Activated CD8-positive, alpha-beta memory T cell treated with anti-CD3 and anti-CD28 coated beads for 48 hours (primary cell): Measurements from ENCODE around the gene RAB10.
"Not testable (repeated sequence)": the region's sequence is repeated elsewhere in the genome, so short reads cannot be mapped to it uniquely, and the experiment has no call there.

Experiments
- DNase-seq, 3 experiments: peaks; one replicate each; pipeline ENCODE4 v3.0.0-alpha.2; 2020; ENCODE audit warnings: low read depth in 2 of 3, low spot score in 2 of 3

Gene RAB10

DNA sequence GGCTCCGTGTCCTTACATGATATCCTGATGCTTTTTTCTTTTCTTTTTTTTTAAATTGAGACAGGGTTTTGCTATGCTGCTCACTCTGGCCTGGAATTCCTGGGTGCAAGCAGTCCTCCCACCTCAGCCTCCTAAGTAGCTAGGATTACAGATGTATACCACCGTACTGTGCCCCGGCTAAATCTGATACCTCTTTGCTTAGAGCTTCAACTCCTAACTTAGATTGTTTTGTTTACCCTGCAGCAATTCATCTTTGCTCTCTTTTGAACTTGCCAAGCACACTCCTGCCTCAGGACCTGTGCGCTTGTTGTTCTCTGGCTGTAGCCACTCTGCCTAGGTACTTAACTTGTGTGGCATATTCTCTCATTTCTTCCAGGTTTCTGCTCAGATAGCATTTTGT, 24.5 kb downstream of the RAB10 start:
- no peak for DNase-seq

DNA sequence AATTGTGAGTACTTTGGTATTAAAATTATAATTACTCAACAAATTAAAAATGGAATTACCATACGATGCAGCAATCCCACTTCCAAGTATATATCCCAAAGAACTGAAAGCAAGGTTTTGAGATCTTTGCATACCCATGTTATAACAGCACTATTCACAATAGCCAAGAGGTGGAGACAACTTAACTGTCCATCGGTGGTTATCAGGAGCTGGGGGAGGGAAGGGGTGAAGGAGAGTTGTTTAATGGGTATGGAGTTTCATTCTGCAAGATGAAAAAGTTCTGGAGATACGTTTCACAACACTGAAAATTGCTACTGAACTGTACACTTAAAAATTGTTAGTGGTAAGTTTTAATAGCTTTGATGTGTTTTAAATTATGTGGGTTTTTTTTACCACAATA, 25.7 kb downstream of the RAB10 start:
- no peak for DNase-seq

DNA sequence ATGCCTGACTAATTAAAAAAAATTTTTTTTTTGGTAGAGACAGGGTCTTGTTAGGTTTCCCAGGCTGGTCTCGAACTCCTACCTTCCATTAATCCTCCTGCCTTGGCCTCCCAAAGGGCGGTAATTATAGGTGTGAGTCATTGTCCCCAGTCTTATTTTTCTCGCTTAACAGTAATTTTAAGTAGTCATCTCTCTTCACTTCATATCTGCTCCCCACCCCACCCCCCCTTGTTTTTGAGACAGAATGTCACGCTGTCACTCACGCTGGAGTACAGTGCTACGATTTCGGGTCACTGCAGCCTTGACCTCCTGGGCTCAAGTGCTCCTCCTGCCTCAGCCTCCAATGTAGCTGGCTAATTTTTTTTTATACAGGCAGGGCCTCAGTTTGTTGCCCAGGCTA, 27.7 kb downstream of the RAB10 start:
- DNase-seq = no peak

DNA sequence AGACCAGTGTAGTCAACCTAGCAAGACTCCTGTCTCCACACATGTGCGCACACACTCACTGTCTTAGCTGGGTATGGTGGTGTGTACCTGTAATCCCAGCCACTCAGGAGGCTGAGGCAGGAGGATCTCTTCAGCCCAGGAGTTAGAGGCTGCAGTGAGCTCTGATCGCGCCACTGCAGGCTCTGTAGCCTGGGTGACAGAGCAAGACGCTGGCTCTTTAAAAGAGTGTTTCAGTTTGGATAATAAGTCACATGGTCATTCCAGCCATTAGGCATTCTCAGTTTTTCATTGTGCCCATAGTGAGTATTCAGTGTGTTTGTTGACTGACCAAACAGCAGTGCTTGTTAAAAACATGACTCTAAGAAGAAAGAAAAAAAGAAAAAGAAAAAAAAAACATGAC, 31.0 kb downstream of the RAB10 start:
- DNase-seq = no peak

DNA sequence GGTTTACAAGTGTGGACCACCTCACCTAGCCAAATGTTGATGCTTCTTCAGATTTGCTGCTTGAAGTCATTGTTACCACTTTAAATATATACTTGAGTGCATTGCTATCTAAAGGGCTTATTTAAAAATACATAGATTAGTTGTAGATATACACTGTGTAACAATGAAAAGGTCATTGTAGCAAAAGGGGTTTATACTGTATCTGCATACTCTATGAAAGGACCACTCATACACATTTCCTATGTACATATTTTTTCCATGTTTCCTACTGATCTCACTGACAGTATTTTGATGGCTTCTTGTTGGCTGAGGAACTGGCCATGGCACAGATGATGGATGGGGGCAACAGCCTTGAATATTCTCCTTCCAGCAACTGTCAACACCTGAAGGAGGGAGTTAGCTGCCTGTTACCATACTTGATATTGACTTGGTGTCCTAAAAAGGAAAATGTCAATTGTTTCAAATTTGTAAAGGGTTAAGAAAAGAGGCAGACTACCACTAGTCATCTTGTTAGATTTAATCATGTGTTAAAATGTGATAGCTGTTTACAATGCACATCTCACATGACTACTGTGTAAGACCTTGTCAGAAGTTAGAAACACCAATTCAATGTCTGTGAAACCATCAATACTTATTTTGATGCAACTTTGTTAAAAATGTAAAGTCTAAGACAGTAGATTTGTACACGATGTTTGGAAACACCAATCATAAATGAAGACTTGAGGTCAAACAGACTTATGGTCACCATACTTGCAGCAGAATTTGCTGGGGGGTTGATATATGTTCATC, 33.5 kb downstream of the RAB10 start:
- DNase-seq = no peak

DNA sequence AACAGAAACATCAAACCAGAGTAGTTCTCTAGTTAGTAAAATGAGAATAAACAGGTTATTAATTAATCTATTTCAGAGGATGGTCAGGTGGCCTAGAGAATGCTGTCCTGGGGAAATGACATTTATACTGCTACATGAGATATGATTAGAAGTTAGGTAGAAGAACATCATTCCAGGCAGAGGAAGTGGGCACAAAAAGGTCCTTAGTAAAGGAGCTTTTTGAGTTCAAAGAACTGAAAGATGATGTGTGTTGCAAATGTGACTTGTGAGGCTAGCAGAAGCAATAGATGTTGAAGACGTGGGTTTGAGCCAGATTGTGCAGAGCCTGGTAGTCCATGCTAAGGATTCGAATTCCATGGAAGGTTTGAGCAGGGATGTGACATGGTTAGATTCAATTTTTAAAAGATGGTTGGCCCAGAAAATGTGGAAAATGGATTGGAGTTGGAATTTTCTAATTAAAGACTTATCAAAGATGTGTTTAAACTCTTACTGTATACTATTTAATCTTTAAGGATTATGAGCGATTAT, 34.2 kb downstream of the RAB10 start:
- no peak for DNase-seq

DNA sequence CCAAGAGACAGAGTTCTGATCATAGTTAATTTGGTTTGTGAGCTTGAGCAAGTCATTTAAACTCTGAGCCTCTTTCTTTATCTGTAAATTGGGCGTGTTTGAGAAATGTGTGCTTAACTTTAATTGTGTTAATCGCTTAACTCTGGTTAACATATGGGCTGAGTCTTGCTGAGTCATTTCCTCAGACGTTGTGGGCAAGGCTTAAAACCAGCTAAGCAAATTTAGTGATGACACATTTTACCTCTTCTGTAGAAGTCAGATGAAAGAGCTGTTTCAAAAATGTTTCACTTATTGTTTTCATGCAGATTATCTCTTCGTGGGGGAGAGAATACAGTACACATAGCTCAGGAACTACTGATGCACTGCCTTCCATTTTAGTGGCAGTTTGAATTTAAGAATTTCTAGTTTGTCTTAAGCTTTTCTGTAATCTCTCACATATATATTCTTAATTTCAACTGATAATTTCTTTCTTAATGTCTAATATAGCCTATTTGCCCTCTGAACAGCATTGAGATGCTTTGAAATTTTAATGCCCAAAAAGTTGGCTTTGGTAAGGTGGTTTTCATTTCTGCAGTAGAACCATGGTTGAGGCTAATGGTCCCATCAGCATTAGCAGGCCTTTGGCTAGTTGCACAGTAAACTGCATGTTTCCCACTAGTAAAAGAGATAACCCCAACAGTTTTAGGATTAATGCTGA, 34.9 kb downstream of the RAB10 start:
- no peak for DNase-seq

DNA sequence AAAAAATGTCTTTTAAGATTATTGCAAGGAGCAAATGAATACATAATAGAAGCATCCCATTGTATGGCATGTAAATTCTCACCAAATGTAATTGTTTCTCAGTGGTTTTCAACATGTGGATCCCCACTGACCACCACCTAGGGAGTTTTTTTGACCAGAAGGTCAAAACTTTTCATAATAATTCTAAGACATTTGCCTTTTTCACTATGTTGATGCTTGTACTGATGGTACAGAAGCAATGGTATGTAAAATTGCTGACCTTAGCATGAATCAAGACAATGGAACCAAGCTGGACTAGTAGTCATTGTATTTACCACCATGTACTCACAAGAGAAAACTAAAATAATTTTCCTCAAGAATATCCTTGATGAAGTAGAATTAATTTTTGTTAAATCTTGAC, 36.8 kb downstream of the RAB10 start:
- DNase-seq = no peak

DNA sequence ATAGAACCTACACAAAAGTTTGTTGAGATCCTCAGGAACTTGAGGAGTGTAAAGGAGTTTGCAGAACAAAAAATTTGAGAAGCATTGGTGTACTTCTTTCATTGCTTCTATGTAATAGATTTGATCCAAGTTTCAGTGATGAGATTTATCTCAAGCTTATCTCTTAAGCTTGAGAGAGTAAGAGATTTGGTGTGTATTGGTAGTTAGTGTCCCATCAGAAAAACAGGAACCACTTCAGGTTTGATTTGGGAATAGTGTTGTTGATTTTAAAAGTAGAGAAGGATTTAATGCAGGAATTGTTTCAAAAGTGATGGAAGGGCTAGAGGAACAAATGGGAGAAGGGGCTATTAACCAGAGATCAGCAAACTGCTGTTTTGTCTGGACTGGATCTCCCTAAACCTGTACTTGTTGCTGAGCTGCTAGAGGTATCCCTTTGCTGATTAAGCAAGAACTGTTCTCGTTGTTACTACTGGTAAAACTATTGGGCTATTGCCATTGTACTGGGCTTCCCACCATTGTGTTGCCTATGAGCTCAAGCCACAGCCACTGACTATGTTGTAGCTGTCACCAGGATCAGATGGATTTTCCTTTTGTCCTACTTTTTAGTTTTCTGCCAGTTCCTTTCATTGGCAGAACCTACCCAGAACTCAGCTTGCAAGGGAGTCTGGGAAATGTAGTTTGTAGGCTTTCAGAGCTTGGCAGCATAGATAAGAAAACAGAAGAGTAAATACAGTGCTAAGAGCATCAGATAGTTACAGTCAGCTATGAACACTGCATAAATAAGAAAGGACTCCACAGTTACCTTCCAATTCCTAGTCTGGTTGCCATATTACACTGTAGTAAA, 39.3 kb downstream of the RAB10 start:
- DNase-seq = no peak

DNA sequence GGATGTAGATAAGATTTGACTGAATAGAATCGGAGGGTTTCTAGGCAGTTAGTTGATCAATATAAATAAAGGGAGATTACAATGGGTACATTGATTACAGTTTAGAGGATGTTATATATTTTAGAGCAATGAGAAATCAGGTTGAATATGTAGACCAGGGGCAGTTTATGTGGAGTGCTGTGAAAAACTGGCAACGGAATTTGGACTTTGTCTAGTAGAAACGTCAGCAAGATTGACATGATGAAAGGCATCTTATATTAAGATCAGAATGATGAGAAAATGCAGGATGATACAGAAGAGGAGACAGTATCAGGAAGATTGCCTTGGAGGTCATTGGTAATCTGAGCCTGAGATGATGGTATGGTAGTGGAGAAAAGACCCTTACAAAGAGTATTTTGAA, 39.9 kb downstream of the RAB10 start:
- no peak for DNase-seq

DNA sequence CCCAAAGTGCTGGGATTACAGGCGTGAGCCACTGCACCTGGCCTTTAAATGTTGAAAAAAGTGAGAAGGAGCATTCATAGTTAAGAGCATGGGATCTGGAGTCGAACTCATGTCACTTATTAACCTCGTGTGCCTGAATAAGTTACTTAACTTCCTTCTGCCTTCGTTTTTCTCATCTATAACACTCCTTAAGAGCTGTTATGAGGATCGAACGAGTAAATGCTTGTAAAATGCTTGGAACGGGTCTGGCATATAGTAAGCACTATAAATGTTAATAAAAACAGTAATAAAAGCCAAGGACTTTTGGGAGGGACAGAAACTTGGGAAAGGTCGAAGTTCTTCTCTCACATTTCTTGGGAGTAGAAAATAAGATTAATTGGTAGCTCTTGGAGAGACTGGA, 40.8 kb downstream of the RAB10 start:
- no peak for DNase-seq

DNA sequence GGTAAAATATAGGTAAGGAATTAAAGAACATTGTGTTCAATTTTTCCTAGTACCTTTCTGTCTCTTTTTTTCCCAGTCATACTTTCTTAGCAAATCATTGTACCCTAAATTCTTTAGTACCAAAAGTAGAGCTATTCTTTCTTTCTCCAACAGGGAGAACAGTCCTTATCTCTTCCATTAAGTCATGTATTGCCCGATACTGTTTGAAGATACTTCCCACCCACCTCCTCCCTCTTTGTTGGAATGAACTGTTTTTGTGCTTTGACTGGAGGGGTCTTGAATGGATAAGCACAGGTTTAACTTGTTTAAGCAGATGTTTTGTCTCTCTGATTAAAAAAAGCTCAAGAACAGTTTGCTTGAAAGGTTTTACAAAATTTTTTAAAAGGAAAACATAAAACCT, 41.3 kb downstream of the RAB10 start:
- DNase-seq = no peak

DNA sequence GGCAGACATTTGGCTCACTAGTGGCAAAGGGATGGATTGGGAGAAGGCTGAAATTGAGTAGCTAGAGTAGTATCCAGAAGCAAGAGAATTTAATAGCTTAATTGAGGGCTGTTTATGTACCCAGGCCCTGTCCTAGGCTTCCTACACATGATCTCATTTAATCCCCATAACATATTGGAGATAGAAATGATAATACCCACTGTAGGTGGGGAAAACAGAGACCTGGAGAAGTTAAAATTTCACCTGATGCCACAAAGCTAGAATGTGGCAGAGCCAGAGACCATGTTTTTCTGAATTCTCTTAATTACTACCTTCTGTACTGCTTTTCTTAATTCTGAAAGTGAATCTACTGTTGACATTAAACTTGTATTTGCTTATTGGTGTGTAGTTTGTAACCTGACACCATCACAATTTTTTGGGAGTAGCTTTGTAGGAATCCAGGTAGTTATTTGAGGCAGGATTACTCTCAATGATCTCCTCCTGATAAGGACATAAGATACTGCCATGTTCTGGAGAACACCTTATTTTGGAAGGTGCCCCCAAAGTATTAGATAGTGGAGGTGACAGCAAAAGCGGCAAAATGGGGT, 42.2 kb downstream of the RAB10 start:
- DNase-seq = no peak

DNA sequence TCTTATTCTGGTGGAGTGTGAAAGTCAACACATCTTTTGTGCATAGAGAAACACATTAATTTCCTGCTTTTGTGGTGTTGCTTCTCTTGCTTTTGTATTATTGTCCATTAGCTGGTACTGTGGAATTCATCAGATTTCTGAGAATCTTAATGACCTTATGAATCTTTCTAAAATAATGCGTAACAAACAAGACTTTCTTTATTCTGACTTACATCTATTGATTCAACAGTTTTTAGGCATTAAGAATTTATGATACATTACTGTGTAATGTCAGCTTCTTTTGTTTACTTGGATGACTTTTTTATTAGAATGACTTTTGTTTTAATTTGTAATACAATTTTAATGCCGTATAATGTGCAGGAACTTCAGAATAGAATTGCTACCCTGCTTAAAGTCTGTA, 43.4 kb downstream of the RAB10 start:
- DNase-seq = no peak

DNA sequence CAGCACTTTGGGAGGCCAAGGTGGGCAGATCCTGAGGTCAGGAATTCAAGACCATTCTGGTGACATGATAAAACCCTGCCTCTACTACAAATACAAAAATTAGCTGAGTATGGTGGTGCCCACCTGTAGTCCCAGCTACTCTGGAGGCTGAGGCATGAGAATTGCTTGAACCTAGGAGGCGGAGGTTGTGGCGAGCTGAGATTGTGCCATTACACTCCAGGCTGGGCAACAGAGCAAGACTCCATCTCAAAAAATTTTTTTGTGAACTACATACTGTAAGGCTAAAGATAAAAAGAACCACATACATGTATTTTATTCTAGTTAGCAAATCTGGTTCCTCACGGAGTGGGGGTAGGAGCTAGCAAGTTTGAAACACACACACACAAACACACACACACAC, 45.1 kb downstream of the RAB10 start:
- DNase-seq = no peak

DNA sequence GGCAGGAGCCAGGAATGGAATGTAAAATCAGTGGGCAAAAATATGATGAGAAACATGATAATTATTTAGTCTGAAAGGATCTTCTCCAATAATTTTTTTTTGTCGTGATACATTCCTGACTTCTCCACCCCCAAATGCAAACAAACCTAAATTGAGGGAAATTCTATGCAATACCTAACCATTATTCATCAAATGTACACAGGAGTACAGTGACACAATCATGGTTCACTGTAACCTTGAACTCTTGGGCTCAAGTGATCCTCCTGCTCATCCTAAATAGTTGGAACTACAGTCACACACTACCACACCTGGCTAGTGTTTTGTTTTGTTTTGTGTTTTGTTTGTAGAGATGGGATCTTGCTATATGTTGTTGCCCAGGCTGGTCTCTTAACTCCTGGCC, 46.5 kb downstream of the RAB10 start:
- DNase-seq = no peak

DNA sequence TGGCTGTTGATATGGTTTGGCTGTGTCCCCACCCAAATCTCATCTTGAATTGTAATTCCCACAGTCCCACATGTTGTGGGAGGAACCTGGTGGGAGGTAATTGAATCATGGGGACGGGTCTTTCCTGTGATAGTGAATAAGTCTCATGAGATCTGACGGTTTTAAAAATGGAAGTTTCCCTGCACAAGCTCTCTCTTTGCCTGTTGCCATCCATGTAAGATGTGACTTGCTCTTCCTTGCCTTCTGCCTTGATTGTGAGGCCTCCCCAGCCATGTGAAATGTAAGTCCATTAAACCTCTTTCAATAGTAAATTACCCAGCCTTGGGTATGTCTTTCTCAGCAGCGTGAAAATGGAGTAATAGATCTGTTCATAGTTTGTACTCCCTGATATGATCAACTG, 47.0 kb downstream of the RAB10 start:
- DNase-seq = not testable (repeated sequence)

DNA sequence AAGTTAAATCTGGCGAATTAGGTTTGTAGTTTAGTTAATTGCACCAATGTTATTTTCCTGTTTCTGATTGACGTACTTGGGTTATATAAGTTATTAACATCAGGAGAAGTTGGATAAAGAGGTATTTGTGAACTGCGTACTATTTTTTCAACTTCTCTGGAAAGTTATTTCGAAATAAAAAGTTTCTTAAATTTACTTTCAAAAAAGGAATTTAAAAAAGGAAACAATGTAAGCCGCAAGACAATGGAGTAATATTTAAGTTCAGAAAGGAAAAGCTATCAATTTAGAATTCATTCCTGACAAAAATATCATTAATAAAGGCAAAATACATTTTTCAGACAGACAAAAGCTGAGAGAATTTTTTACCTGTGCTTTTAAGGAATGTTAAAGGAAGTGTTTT, 47.7 kb downstream of the RAB10 start:
- DNase-seq = no peak

DNA sequence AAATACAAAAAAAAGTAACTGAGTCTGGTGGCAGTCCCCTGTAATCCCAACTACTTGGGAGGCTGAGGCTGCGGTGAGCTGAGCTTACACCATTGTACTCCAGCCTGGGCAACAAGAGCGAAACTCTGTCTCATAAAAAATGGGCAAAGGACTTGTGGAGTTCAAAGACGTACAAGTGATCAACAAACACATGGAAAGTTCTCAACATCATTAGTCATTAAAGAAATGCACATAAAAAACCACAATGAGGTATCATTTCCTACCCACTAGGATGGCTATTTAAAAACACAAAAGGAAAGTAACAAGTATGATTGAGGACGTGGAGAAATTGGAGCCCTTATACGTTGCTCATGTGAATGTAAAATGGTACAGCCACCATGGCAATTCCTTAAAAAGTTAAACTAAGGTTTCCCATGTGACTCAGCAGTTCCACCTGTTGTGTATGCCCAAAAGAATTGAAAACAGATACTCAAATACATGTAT, 52.3 kb downstream of the RAB10 start:
- no peak for DNase-seq

DNA sequence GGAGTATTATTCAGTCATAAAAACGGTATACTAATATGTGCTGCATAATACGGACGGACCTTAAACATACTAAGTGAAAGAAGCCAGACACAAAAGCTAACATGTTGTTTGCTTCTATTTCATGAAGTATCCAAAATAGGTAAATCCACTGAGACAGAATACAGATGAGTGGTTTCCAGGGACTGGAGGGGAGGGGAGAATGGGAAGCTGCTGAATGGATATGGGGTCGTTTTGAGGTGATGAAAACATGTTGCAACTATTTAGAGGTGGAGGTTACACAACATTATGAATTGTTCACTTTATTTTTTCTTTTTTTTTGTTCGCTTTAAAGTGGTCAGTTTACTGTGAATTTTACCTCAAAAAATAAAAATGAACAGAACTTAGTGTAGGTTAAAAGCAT, 52.9 kb downstream of the RAB10 start:
- no peak for DNase-seq

DNA sequence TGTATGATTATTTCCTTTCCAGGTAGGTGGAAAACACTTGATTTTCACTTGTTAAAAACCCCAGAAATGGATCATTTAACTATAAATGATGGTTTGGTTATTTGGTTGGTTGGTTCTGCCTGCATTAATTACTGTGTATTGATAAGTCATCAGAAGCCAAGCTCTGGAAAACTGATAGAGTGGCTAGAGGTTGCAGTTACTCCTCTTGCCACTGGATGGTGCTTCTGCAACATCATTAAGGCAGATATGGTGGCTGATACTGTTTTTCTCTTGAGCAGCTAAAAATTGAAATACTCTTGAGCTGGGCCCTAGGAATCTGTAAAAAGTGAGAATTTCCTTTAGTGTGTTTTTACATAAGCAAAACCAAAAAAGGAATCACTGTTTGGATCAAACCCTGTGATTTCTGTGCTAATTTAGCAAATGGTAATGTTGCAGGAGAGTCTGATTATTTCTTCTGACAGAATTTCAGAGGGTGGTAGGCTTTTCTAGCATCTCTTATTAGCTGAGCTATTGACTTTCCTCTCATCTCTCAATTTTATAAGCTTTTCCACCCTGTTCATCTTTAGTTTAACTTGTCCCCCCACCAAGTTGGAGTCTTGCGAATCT, 54.3 kb downstream of the RAB10 start:
- DNase-seq = no peak
